AG09319 (cell line): ENCODE data around the gene COL6A6.

Experiments used
- DNase-seq: peaks from one replicate; pipeline ENCODE4 v3.0.0-alpha.2; 2010; ENCODE audit warnings: low read depth; ENCODE audit errors: extremely low read depth
- CTCF ChIP-seq: IDR thresholded peaks from 2 replicates; pipeline ENCODE4 v1.5.1; 2011; ENCODE audit warnings: low read depth, mild to moderate bottlenecking, inconsistent platforms, low read length, moderate library complexity

The COL6A6 gene

GRCh38 chr3:130488769-130489450 is 28.1 kb upstream of the COL6A6 start:
- TF ChIP-seq CTCF, result no peak
- no peak for DNase-seq

GRCh38 chr3:130490241-130490640 is 26.7 kb upstream of the COL6A6 start:
- DNase-seq, result no peak
- TF ChIP-seq CTCF, result no peak

GRCh38 chr3:130491431-130491830 is 25.5 kb upstream of the COL6A6 start:
- no peak for TF ChIP-seq CTCF
- DNase-seq, result no peak

DNA sequence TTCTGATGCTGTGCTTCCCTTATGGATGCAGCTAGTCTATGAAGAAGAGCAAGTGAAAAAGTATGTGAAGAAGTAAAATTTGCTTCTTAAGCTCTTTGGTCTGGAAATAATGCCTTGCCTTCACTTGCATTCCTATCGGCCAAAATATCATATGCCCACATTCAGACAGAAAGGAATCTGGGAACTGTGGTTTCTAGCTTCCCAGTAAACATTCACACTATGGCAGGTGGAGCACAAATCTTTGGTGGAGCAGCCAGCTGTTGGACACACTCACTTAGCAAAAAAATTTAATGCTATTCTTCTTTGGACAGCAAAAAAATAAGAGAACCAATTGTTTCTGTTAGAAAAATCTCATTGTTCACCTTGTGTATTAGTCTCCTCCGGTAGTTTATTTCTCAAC is 12.3 kb upstream of the COL6A6 start:
- TF ChIP-seq CTCF, result no peak
- DNase-seq, result no peak

DNA sequence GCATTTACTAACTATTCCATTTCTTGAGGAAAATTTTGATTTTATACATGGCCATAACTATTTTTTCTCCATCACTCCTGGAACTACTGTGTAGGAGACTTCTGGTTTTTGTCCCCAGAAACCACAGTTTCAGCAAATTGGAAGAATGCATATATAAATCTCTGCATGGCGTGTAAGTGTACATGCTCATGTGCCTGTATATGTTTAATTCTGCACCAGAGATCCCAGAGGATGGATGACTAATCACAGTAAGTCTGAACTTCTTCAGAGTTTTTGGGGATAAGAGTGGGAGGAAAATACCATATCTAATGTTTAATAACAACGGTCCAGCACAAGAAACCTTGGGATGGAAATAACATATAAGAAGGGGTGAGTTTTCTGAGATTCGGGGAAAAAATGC is 10.9 kb upstream of the COL6A6 start:
- no peak for DNase-seq
- no peak for TF ChIP-seq CTCF

DNA sequence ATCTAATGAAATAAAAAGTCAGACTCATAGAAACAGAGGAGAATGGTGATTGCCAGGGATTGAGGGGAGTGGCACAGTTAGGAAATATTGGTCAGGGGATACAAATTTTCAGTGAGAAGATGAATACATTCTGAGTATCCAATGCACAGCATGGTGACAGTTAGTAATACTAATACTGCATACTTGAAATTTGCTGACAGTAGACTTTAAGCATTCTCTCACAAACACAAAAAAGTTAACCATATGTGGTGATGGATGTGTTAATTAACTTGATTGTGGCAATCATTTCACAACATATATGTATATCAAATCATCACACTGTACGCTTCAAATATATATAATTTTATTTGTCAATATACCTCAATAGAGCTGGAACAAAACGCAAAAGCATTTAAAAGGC is 9.2 kb upstream of the COL6A6 start:
- DNase-seq, result no peak
- TF ChIP-seq CTCF, result no peak

GRCh38 chr3:130509008-130509407 is 8.0 kb upstream of the COL6A6 start:
- no peak for DNase-seq
- no peak for TF ChIP-seq CTCF
